GM18951 (cell line): ENCODE results near the gene APEX1.
"Not testable (repeated sequence)": the region's sequence is repeated elsewhere in the genome, so short reads cannot be mapped to it uniquely, and the experiment has no call there.

Experiments
- POLR2A ChIP-seq: IDR thresholded peaks from 4 replicates; pipeline ENCODE4 v1.6.1; 2011; ENCODE audit warnings: mild to moderate bottlenecking; ENCODE audit not compliant: insufficient read length, insufficient read depth; ENCODE audit errors: extremely low read depth
- in situ Hi-C: fragments of 300-500 bp; cut with MboI; formaldehyde crosslinking; loops from one replicate; pipeline ENCODE4 v1.12.0; 2022; ENCODE audit warnings: low sequenced_read_pairs, mixed read lengths, inconsistent platforms; ENCODE audit not compliant: unreplicated experiment

The APEX1 gene

DNA sequence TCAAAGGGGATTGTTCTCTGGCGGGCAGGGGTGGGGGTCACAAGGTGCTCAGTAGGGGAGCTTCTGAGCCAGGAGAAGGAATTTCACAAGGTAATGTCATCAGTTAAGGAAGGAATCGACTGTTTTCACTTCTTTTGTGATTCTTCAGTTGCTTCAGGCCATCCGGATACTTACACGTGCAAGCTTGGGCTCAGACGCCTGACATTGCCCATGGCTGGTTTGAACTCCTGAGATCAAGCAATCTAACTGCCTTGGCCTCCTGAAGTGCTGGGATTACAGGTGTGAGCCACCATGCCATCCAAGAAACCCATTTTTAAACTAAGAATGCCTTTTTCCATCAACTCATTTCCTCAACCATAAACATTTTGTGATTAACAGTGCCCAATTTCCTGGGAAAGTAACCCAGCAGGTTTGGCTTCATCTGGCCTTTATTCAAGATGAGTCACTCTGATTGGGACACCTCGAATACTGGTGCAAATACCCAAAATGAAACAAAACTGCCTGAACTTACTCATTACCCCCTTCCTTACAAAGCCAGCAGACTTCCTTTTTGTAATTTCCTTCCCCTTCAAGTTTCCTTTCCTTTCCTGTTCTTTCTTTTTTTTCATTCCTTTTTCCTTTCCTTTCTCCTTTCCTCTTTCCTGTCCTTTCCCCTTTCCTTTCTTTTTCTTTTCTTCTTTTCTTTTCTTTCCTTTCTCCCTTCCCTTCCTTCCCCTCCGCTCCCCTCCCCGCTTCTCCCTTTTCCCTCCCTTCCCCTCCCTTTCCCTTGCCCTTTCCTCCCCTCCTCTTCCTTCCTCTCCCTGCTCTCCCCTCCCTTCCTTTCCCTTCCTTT lies 40.1 kb downstream of the APEX1 start:
- TF ChIP-seq POLR2A: no peak
- in situ Hi-C loops: no loop called here

DNA sequence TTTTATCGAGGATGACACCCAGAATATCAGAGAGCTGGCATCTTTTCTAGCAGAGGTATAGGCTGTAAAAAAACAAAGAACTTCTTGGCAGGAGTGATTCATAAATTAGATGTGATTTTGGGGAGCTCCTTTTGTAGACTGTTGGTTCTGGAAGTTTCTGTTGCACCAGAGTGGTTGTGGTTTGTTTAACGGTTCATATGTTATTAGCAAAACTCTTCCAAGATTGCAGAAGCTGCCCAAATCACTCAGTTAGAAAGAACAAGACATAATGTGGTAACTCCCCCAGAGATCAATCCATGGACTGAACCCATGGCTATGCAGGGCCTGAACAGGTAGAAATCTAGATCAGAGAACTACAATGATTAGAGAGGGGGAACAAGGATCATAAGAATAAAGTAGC lies 43.6 kb downstream of the APEX1 start:
- in situ Hi-C loops: no loop called here
- TF ChIP-seq POLR2A: no peak

DNA sequence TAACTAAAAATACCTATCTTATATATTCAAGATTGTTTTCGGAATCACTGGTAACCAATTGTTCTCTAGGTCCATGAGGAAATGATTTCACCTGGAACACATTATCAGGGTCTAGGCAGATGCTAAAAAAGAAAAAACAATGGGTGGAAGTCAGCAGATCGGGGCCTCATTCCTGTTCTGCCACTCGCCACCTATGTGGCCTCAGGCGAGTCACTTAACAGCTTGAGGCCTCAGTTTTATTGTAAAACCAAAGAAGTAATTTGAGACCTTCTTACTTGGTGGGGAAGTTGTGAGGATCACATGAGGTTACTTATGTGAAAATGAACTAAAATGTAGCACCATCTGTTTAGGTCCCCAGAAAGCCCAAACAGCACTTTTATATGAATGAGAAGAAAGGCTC lies 44.1 kb downstream of the APEX1 start:
- in situ Hi-C loops: no loop called here
- no peak for TF ChIP-seq POLR2A

DNA sequence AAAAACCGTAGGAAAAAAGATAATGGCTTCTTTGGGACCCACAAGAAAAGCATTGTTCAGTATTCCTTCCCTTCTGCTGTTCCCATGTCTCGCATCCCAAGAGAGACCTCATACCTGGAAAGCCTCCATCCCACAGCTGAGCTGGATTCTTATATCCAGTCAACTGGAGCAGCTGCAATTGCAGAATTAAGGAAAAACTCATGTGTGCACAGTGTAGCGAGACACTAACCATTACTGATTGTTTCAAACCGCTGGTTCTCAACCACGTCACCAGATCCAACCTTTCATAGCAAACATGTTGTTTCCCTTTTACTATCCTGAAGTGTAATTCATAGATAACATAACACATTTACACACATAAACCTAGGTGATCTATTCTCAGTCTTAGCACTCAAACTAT lies 44.9 kb downstream of the APEX1 start:
- in situ Hi-C loops: no loop called here
- no peak for TF ChIP-seq POLR2A

DNA sequence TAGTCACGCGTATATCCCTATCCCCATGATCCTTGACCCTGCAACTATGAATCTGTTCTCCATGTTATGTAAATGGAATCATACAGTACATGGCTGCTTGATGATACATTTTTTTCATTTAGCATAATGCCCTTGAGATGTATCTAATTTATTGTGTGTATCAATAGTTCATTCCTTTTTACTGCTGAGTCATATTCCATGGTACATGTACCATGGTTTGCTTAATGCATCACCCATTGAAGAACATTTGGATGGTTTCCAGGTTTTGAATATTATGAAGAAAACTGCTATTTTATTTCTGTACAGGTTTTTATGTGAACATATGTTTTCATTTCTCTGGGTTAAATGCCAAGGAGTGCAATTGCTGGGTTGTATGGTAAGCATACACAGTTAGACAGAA lies 46.3 kb downstream of the APEX1 start:
- in situ Hi-C loops: no loop called here
- TF ChIP-seq POLR2A: no peak

DNA sequence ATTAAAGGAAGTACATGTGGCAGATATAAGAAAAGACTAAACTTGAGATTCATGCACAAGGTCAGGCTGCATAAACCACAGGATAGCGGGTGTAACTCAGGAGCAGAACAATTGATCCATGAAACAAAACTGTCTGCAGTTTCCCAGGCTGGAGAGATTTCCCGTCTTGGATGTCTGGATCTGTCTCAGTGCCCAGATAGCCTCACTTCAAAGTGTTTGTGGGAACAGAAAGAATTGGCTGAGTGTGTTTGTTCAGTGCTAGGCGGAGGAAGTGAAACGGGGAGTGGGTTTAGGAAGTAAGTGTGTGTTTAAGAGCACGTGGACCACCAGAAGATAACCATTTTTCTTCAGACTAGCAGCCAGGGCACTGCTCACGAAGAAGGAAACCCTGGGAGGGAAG lies 48.9 kb downstream of the APEX1 start:
- no peak for TF ChIP-seq POLR2A
- in situ Hi-C loops: no loop called here

DNA sequence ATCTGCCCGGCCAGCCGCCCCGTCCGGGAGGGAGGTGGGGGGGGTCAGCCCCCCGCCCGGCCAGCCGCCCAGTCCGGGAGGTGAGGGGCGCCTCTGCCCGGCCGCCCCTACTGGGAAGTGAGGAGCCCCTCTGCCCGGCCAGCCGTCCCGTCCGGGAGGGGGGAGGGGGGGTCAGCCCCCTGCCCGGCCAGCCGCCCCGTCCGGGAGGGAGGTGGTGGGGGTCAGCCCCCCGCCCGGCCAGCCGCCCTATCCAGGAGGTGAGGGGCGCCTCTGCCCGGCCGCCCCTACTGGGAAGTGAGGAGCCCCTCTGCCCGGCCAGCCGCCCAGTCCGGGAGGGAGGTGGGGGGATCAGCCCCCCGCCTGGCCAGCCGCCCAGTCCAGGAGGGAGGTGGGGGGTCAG lies 51.2 kb downstream of the APEX1 start:
- in situ Hi-C loops: not testable (repeated sequence)

DNA sequence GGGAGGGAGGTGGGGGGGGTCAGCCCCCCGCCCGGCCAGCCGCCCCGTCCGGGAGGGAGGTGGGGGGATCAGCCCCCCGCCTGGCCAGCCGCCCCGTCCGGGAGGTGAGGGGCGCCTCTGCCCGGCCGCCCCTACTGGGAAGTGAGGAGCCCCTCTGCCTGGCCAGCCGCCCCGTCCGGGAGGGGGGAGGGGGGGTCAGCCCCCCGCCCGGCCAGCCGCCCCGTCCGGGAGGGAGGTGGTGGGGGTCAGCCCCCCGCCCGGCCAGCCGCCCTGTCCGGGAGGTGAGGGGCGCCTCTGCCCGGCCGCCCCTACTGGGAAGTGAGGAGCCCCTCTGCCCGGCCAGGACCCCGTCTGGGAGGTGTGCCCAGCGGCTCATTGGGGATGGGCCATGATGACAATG lies 51.7 kb downstream of the APEX1 start:
- in situ Hi-C loops: not testable (repeated sequence)
